Measurements from ENCODE around the gene IQCH. TPM values are rescaled to one million over a fixed set of nuclear protein-coding genes. Genes with fewer than 3 reads are reported as not detected.
A peak's percentile ranks its signal among the peaks of the same experiment; 100 is the strongest.

The IQCH gene
- total and polyA plus RNA-seq, 2 experiments from 2014 or later, result 1.7 to 4.6 TPM

DNA sequence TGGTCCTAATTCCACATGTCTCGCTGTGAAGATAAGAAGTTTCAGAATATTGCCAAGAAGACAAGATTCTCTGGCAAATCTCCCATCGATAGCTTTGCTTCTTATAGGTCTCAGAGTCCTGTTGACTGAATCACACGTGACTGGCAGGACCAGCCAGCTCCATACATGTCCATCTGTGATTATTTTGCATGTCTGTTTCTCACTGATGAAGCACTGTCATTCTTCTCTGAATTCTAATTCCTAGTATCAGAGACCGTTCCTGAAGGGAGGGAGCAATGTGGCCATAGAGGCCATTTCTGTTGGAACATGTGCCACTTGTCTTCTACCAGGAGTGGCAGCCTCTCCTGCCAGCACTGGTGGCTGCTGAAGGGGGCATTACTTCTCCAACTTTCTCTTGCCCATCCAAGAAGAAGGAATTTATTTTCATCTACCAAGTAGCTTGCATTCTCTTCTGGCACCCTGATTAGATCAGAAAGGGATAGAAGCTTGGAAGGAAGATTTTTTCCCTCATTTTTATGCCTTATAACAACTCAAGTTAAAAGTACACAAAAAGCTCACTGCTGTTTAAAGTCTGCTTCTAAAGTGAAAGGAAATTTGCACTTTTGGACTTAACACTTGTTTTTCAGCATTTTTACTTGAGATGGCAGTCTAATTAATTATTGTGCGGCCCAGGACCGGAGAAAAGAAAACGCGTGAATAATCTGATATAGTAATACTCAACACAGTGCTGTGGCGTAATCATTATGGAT, 115.8 kb downstream of the IQCH start:
- no peak overlapping the region for H3K4me3 Mint-ChIP-seq
- H3K36me3 ChIP-seq (ENCODE audit: insufficient read depth), result no peaks in the 10 kb centered on the region
- H3K4me3 ChIP-seq, result no peak overlapping the region
- H2AFZ ChIP-seq, result peak overlapping the region; percentile 29; the same call in 1 of the 2 replicates
- TF ChIP-seq CREB1 (CRISPR knock-in tag; IDR thresholded peaks at IDR 0.05; ENCODE audit: low read depth) (no peak), EZH2 (IDR thresholded peaks at IDR 0.05; ENCODE audit: low read depth, unreplicated experiment) (no peak)
- TF ChIP-seq, protein P1, sequence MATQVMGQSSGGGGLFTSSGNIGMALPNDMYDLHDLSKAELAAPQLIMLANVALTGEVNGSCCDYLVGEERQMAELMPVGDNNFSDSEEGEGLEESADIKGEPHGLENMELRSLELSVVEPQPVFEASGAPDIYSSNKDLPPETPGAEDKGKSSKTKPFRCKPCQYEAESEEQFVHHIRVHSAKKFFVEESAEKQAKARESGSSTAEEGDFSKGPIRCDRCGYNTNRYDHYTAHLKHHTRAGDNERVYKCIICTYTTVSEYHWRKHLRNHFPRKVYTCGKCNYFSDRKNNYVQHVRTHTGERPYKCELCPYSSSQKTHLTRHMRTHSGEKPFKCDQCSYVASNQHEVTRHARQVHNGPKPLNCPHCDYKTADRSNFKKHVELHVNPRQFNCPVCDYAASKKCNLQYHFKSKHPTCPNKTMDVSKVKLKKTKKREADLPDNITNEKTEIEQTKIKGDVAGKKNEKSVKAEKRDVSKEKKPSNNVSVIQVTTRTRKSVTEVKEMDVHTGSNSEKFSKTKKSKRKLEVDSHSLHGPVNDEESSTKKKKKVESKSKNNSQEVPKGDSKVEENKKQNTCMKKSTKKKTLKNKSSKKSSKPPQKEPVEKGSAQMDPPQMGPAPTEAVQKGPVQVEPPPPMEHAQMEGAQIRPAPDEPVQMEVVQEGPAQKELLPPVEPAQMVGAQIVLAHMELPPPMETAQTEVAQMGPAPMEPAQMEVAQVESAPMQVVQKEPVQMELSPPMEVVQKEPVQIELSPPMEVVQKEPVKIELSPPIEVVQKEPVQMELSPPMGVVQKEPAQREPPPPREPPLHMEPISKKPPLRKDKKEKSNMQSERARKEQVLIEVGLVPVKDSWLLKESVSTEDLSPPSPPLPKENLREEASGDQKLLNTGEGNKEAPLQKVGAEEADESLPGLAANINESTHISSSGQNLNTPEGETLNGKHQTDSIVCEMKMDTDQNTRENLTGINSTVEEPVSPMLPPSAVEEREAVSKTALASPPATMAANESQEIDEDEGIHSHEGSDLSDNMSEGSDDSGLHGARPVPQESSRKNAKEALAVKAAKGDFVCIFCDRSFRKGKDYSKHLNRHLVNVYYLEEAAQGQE (IDR thresholded peaks at IDR 0.05; ENCODE audit: unreplicated experiment), result no peak
- TF ChIP-seq, protein P2, sequence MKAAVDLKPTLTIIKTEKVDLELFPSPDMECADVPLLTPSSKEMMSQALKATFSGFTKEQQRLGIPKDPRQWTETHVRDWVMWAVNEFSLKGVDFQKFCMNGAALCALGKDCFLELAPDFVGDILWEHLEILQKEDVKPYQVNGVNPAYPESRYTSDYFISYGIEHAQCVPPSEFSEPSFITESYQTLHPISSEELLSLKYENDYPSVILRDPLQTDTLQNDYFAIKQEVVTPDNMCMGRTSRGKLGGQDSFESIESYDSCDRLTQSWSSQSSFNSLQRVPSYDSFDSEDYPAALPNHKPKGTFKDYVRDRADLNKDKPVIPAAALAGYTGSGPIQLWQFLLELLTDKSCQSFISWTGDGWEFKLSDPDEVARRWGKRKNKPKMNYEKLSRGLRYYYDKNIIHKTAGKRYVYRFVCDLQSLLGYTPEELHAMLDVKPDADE (IDR thresholded peaks at IDR 0.05), result no peak
- no peaks in the 10 kb centered on the region for H3K27me3 ChIP-seq (ENCODE audit: insufficient read depth)
- no peak for ATAC-seq
- no peak overlapping the region for H3K4me2 ChIP-seq
- no peak overlapping the region for H3K27ac Mint-ChIP-seq
- no peaks in the 10 kb centered on the region for H4K20me1 ChIP-seq (replicated peaks; ENCODE audit: insufficient read depth)
- no peaks in the 10 kb centered on the region for H3F3A ChIP-seq (replicated peaks; ENCODE audit: low read depth)
- H3K79me2 ChIP-seq (replicated peaks; ENCODE audit: insufficient read depth), result no peaks in the 10 kb centered on the region
- no peak for DNase-seq (ENCODE audit: low spot score)
- peaks cover 4% of the 10 kb centered on the region for H3K27me3 Mint-ChIP-seq (ENCODE audit: insufficient read depth, low read depth, poor library complexity)
- H3K9me3 Mint-ChIP-seq, result no peaks in the 10 kb centered on the region
- no peaks in the 10 kb centered on the region for H3K36me3 Mint-ChIP-seq (ENCODE audit: low read depth)
- H3K27ac ChIP-seq (ENCODE audit: low read depth), result no peak overlapping the region
- no peaks in the 10 kb centered on the region for H3K9me2 ChIP-seq (ENCODE audit: insufficient read depth)
- peaks cover 13% of the 10 kb centered on the region for H3K4me1 Mint-ChIP-seq
- peaks cover 14% of the 10 kb centered on the region for H3K4me1 ChIP-seq (ENCODE audit: insufficient read depth)

DNA sequence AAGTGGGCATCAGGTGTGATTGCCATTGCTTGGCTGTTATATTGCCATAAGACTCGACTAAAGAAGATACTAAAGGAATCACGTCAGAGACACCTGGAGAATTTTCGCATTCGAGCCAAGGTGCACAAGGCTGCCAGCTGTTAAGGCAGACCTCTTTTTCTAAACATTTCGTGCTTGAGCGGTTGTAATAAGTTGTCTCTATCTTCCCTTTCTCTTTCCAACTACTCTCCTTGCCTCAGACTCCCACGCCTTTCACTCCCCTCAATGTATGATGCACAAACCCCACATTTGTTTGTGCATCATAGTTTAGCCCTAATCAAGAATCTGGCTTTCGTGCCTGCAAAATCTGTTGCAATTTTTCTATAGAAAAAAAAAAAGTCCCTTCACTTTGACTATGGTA, 118.0 kb downstream of the IQCH start:
- Histone ChIP-seq H3K27me3 (ENCODE audit: insufficient read depth) (no peaks in the 10 kb centered on the region), H3K9me2 (ENCODE audit: insufficient read depth) (no peaks in the 10 kb centered on the region), H3K36me3 (ENCODE audit: insufficient read depth) (no peaks in the 10 kb centered on the region), H3K79me2 (replicated peaks; ENCODE audit: insufficient read depth) (no peaks in the 10 kb centered on the region), H2AFZ (0 out of 2 replicates have a peak overlapping the region, but pooled peaks have one; percentile 34), H3K4me2 (no peak overlapping the region), H3F3A (replicated peaks; ENCODE audit: low read depth) (no peaks in the 10 kb centered on the region), H4K20me1 (replicated peaks; ENCODE audit: insufficient read depth) (no peaks in the 10 kb centered on the region), H3K4me3 (no peak overlapping the region), H3K27ac (ENCODE audit: low read depth) (no peak overlapping the region), H3K4me1 (ENCODE audit: insufficient read depth) (peaks cover 14% of the 10 kb centered on the region)
- H3K4me3 Mint-ChIP-seq, result no peak overlapping the region
- no peak overlapping the region for H3K27ac Mint-ChIP-seq
- no peaks in the 10 kb centered on the region for H3K36me3 Mint-ChIP-seq (ENCODE audit: low read depth)
- no peak for DNase-seq (ENCODE audit: low spot score)
- no peaks in the 10 kb centered on the region for H3K27me3 Mint-ChIP-seq (ENCODE audit: insufficient read depth, low read depth, poor library complexity)
- H3K9me3 Mint-ChIP-seq, result no peaks in the 10 kb centered on the region
- peaks cover 13% of the 10 kb centered on the region for H3K4me1 Mint-ChIP-seq
- no peak for ATAC-seq
- TF ChIP-seq, protein P2 (IDR thresholded peaks at IDR 0.05), result no peak
- TF ChIP-seq, protein P3, sequence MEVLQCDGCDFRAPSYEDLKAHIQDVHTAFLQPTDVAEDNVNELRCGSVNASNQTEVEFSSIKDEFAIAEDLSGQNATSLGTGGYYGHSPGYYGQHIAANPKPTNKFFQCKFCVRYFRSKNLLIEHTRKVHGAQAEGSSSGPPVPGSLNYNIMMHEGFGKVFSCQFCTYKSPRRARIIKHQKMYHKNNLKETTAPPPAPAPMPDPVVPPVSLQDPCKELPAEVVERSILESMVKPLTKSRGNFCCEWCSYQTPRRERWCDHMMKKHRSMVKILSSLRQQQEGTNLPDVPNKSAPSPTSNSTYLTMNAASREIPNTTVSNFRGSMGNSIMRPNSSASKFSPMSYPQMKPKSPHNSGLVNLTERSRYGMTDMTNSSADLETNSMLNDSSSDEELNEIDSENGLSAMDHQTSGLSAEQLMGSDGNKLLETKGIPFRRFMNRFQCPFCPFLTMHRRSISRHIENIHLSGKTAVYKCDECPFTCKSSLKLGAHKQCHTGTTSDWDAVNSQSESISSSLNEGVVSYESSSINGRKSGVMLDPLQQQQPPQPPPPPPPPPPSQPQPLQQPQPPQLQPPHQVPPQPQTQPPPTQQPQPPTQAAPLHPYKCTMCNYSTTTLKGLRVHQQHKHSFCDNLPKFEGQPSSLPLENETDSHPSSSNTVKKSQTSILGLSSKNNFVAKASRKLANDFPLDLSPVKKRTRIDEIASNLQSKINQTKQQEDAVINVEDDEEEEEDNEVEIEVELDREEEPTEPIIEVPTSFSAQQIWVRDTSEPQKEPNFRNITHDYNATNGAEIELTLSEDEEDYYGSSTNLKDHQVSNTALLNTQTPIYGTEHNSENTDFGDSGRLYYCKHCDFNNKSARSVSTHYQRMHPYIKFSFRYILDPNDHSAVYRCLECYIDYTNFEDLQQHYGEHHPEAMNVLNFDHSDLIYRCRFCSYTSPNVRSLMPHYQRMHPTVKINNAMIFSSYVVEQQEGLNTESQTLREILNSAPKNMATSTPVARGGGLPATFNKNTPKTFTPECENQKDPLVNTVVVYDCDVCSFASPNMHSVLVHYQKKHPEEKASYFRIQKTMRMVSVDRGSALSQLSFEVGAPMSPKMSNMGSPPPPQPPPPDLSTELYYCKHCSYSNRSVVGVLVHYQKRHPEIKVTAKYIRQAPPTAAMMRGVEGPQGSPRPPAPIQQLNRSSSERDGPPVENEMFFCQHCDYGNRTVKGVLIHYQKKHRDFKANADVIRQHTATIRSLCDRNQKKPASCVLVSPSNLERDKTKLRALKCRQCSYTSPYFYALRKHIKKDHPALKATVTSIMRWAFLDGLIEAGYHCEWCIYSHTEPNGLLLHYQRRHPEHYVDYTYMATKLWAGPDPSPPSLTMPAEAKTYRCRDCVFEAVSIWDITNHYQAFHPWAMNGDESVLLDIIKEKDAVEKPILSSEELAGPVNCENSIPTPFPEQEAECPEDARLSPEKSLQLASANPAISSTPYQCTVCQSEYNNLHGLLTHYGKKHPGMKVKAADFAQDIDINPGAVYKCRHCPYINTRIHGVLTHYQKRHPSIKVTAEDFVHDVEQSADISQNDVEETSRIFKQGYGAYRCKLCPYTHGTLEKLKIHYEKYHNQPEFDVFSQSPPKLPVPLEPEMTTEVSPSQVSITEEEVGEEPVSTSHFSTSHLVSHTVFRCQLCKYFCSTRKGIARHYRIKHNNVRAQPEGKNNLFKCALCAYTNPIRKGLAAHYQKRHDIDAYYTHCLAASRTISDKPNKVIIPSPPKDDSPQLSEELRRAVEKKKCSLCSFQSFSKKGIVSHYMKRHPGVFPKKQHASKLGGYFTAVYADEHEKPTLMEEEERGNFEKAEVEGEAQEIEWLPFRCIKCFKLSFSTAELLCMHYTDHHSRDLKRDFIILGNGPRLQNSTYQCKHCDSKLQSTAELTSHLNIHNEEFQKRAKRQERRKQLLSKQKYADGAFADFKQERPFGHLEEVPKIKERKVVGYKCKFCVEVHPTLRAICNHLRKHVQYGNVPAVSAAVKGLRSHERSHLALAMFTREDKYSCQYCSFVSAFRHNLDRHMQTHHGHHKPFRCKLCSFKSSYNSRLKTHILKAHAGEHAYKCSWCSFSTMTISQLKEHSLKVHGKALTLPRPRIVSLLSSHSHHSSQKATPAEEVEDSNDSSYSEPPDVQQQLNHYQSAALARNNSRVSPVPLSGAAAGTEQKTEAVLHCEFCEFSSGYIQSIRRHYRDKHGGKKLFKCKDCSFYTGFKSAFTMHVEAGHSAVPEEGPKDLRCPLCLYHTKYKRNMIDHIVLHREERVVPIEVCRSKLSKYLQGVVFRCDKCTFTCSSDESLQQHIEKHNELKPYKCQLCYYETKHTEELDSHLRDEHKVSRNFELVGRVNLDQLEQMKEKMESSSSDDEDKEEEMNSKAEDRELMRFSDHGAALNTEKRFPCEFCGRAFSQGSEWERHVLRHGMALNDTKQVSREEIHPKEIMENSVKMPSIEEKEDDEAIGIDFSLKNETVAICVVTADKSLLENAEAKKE (CRISPR knock-in tag; IDR thresholded peaks at IDR 0.05), result no peak
- TF ChIP-seq STAT1 (IDR thresholded peaks at IDR 0.05; ENCODE audit: unreplicated experiment), result no peak
